HS-5 (cell line): ENCODE data around the gene EMID1.

Experiments used
- DNase-seq: peaks from one replicate; pipeline ENCODE4 v3.0.0-alpha.2; 2012; ENCODE audit warnings: low read depth

EMID1 gene

GRCh38 chr22:29195118-29195963 lies 10.4 kb upstream of the EMID1 start:
- no peak for DNase-seq

- DNase-seq = no peak
Observed at GRCh38 chr22:29195964-29196666, 9.6 kb upstream of the EMID1 start.

GRCh38 chr22:29197096-29197495 lies 8.6 kb upstream of the EMID1 start:
- DNase-seq = no peak

GRCh38 chr22:29198240-29198639 lies 7.5 kb upstream of the EMID1 start:
- no peak for DNase-seq

- no peak for DNase-seq
Observed at GRCh38 chr22:29199702-29200400, 5.8 kb upstream of the EMID1 start.

- DNase-seq = no peak
Observed at GRCh38 chr22:29200901-29201300, 4.8 kb upstream of the EMID1 start.

- no peak for DNase-seq
Observed at GRCh38 chr22:29201782-29202181, 3.9 kb upstream of the EMID1 start.

GRCh38 chr22:29202212-29203192 lies 3.2 kb upstream of the EMID1 start:
- no peak for DNase-seq

- DNase-seq = no peak
Observed at GRCh38 chr22:29203488-29204454, 1.9 kb upstream of the EMID1 start.

- DNase-seq = no peak
Observed at GRCh38 chr22:29204455-29205183, 1.1 kb upstream of the EMID1 start.

GRCh38 chr22:29205252-29205593 lies 473 bp upstream of the EMID1 start:
- DNase-seq = no peak

- DNase-seq = no peak
Observed at GRCh38 chr22:29206372-29207242, 911 bp downstream of the EMID1 start.

- DNase-seq = no peak
Observed at GRCh38 chr22:29207243-29207550, 1.5 kb downstream of the EMID1 start.

GRCh38 chr22:29207562-29208501 lies 2.1 kb downstream of the EMID1 start:
- no peak for DNase-seq

- no peak for DNase-seq
Observed at GRCh38 chr22:29208502-29208862, 2.8 kb downstream of the EMID1 start.

- no peak for DNase-seq
Observed at GRCh38 chr22:29208879-29209623, 3.4 kb downstream of the EMID1 start.

GRCh38 chr22:29209624-29209929 lies 3.9 kb downstream of the EMID1 start:
- no peak for DNase-seq
